Fibroblast of lung (primary cell): ENCODE data around the gene SLC13A3. TPM values are rescaled to one million over a fixed set of nuclear protein-coding genes. Genes with fewer than 3 reads are reported as not detected.

Experiments
- DNase-seq, 2 donors: peaks; one replicate each; pipeline versions ENCODE4 v3.0.0 to v3.0.0-alpha.2; 2010; ENCODE audit warnings: low read depth in 2 of 2
- H2AFZ ChIP-seq: 2 replicates; pipeline ENCODE4 v1.5.1; 2012; ENCODE audit warnings: low read length, control low read depth, inconsistent platforms
- H3K27ac ChIP-seq: 2 replicates; pipeline ENCODE4 v1.5.1; 2011; ENCODE audit warnings: low read length, control low read depth; ENCODE audit not compliant: insufficient read depth
- H3K27me3 ChIP-seq: 2 replicates; pipeline ENCODE4 v1.5.1; 2011; ENCODE audit warnings: mild to moderate bottlenecking, low read length; ENCODE audit not compliant: control insufficient read depth, insufficient read depth
- H3K36me3 ChIP-seq: 2 replicates; pipeline ENCODE4 v1.5.1; 2011; ENCODE audit warnings: low read length; ENCODE audit not compliant: control insufficient read depth, insufficient read depth
- H3K4me1 ChIP-seq: 2 replicates; pipeline ENCODE4 v1.5.1; 2011; ENCODE audit warnings: low read length; ENCODE audit not compliant: control insufficient read depth, insufficient read depth; ENCODE audit errors: extremely low read depth
- H3K4me2 ChIP-seq: 2 replicates; pipeline ENCODE4 v1.5.1; 2011; ENCODE audit warnings: low read length, control low read depth; ENCODE audit not compliant: insufficient read depth; ENCODE audit errors: extremely low read depth
- H3K4me3 ChIP-seq, 4 experiments: fragments of 200-600 bp in 1 of 4; sonication (generic) in 1 of 4; replicated peaks in 1 of 4; 2 replicates each; pipeline ENCODE4 v1.5.1; 2011 to 2016; ENCODE audit warnings: low read length in 4 of 4, low read depth in 3 of 4, mild to moderate bottlenecking in 3 of 4, control low read depth in 2 of 4, inconsistent platforms in 1 of 4, mixed read lengths in 1 of 4; ENCODE audit not compliant: insufficient read depth in 1 of 4; ENCODE audit errors: control extremely low read depth in 1 of 4
- H3K79me2 ChIP-seq: 2 replicates; pipeline ENCODE4 v1.5.1; 2012; ENCODE audit warnings: mild to moderate bottlenecking, low read length, inconsistent platforms; ENCODE audit not compliant: control insufficient read depth, insufficient read depth
- H3K9ac ChIP-seq: 2 replicates; pipeline ENCODE4 v1.5.1; 2011; ENCODE audit warnings: mild to moderate bottlenecking, low read length, control low read depth; ENCODE audit not compliant: insufficient read depth
- H3K9me3 ChIP-seq: 2 replicates; pipeline ENCODE4 v1.5.1; 2012; ENCODE audit warnings: low read depth, low read length; ENCODE audit not compliant: control insufficient read depth, insufficient read depth
- H4K20me1 ChIP-seq: 2 replicates; pipeline ENCODE4 v1.5.1; 2011; ENCODE audit warnings: low read length; ENCODE audit not compliant: control insufficient read depth, insufficient read depth; ENCODE audit errors: extremely low read depth
- EZH2 ChIP-seq: IDR thresholded peaks from 2 replicates; pipeline ENCODE4 v1.5.1; 2012; ENCODE audit warnings: low read length, control low read depth, mild to moderate bottlenecking; ENCODE audit errors: missing control alignments
- polyA plus RNA-seq, 2 donors: library from polyadenylated mRNA; depleted of rRNA in 1 of 2; stranded (reverse) in 1 of 2; unstranded in 1 of 2; fragments of >200 nt; gene quantifications; 2 replicates each; pipeline ENCODE4 v1.2.1, GENCODE V29; 2011 to 2012; ENCODE audit warnings: missing spikeins in 1 of 2
- total RNA-seq: library from RNA; depleted of rRNA; stranded (reverse); fragments of >200 nt; gene quantifications from 2 replicates; pipeline ENCODE4 v1.2.1, GENCODE V29; 2014
- TF ChIP-seq, protein P1 (sequence below), 2 donors: IDR thresholded peaks in 1 of 2; conservative IDR thresholded peaks in 1 of 2; 1 replicate in 1 of 2; 2 replicates in 1 of 2; pipeline ENCODE4 v1.5.1; 2011 to 2012; ENCODE audit warnings: low read length in 2 of 2, control low read depth in 1 of 2, inconsistent platforms in 1 of 2, low read depth in 1 of 2, mild to moderate bottlenecking in 1 of 2

SLC13A3 gene
- total and polyA plus RNA-seq, 2 donors (not counting 1 experiment from before 2014, with no cell fraction given) = 2.2 to 5.6 TPM

GRCh38 chr20:46594725-46595124 lies 56.5 kb downstream of the SLC13A3 start:
- Histone ChIP-seq H3K4me1 (no peaks in the 10 kb centered on the region), H3K27me3 (no peaks in the 10 kb centered on the region), H3K79me2 (no peaks in the 10 kb centered on the region), H3K27ac (no peak overlapping the region), H3K4me3 (no peak overlapping the region), H4K20me1 (no peaks in the 10 kb centered on the region), H3K9me3 (no peaks in the 10 kb centered on the region), H2AFZ (no peak overlapping the region), H3K9ac (no peak overlapping the region), H3K4me2 (no peak overlapping the region), H3K36me3 (no peaks in the 10 kb centered on the region)
- TF ChIP-seq EZH2 = no peak
- TF ChIP-seq, protein P1, sequence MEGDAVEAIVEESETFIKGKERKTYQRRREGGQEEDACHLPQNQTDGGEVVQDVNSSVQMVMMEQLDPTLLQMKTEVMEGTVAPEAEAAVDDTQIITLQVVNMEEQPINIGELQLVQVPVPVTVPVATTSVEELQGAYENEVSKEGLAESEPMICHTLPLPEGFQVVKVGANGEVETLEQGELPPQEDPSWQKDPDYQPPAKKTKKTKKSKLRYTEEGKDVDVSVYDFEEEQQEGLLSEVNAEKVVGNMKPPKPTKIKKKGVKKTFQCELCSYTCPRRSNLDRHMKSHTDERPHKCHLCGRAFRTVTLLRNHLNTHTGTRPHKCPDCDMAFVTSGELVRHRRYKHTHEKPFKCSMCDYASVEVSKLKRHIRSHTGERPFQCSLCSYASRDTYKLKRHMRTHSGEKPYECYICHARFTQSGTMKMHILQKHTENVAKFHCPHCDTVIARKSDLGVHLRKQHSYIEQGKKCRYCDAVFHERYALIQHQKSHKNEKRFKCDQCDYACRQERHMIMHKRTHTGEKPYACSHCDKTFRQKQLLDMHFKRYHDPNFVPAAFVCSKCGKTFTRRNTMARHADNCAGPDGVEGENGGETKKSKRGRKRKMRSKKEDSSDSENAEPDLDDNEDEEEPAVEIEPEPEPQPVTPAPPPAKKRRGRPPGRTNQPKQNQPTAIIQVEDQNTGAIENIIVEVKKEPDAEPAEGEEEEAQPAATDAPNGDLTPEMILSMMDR (conservative IDR thresholded peaks at IDR 0.05 in 1 of 2, IDR thresholded peaks at IDR 0.05 in 1 of 2; ENCODE audit: low read depth in 1 of 2, low read length in 2 of 2) = no peak
- DNase-seq = no peak

GRCh38 chr20:46592580-46593362 lies 58.5 kb downstream of the SLC13A3 start:
- H3K4me3 ChIP-seq = no peak overlapping the region
- no peak overlapping the region for H2AFZ ChIP-seq
- no peak overlapping the region for H3K27ac ChIP-seq
- no peaks in the 10 kb centered on the region for H4K20me1 ChIP-seq
- H3K9me3 ChIP-seq = no peaks in the 10 kb centered on the region
- TF ChIP-seq, protein P1 (conservative IDR thresholded peaks at IDR 0.05 in 1 of 2, IDR thresholded peaks at IDR 0.05 in 1 of 2; ENCODE audit: low read depth in 1 of 2, low read length in 2 of 2) = no peak
- TF ChIP-seq EZH2 = no peak
- DNase-seq = no peak
- no peak overlapping the region for H3K9ac ChIP-seq
- no peaks in the 10 kb centered on the region for H3K36me3 ChIP-seq
- H3K4me2 ChIP-seq = no peak overlapping the region
- no peaks in the 10 kb centered on the region for H3K79me2 ChIP-seq
- no peaks in the 10 kb centered on the region for H3K27me3 ChIP-seq
- no peaks in the 10 kb centered on the region for H3K4me1 ChIP-seq

DNA sequence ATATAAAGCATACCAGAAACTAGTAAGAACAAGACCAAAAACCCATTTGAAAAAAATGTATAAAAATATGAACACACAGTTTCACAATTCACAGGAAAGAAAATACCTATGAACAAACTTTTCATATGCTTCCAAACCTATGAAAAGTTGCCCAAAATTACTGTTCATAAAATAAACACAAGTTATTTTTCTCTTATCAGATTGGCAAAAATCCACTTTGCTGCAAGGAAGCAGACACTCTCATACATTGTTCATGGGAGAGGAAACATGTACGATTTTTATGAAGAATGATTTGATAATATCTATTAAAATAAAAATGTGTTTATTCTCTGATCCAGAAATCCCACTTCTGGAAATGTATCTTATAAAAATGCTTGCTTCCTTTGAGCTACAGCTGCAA lies 60.8 kb downstream of the SLC13A3 start:
- TF ChIP-seq, protein P1 (conservative IDR thresholded peaks at IDR 0.05 in 1 of 2, IDR thresholded peaks at IDR 0.05 in 1 of 2; ENCODE audit: low read depth in 1 of 2, low read length in 2 of 2) = no peak
- TF ChIP-seq EZH2 = no peak
- H3K9ac ChIP-seq = no peak overlapping the region

More for the DNA sequence above, 60.8 kb downstream of the SLC13A3 start:
- H3K36me3 ChIP-seq = no peaks in the 10 kb centered on the region
- no peaks in the 10 kb centered on the region for H3K27me3 ChIP-seq
- no peak for DNase-seq
- no peaks in the 10 kb centered on the region for H3K79me2 ChIP-seq
- no peaks in the 10 kb centered on the region for H3K9me3 ChIP-seq
- H3K27ac ChIP-seq = no peak overlapping the region
- no peaks in the 10 kb centered on the region for H3K4me1 ChIP-seq
- H3K4me3 ChIP-seq = no peak overlapping the region
- H2AFZ ChIP-seq = no peak overlapping the region
- H3K4me2 ChIP-seq = no peak overlapping the region
- no peaks in the 10 kb centered on the region for H4K20me1 ChIP-seq
